AG04450 (cell line): ENCODE data around the gene C1orf53. TPM values are rescaled to one million over a fixed set of nuclear protein-coding genes. Genes with fewer than 3 reads are reported as not detected.

ENCODE experiments used
- CTCF ChIA-PET: fragments of 300-600, 350-600 bp; formaldehyde crosslinking; extraction: SDS; loops from one replicate; lab custom pipeline; 2022; ENCODE audit warnings: antibody characterized with exemption, inconsistent platforms; lab: Charles Lee
- POLR2A ChIA-PET: fragments of 350-600 bp; formaldehyde crosslinking; extraction: SDS; loops from one replicate; lab custom pipeline; 2021; ENCODE audit warnings: antibody characterized with exemption, inconsistent platforms; lab: Yijun Ruan, JAX
- DNase-seq: peaks from one replicate; pipeline ENCODE4 v3.0.0-alpha.2; 2011; ENCODE audit warnings: low read depth, low spot score
- H3K27ac ChIP-seq: one replicate; pipeline ENCODE4 v1.5.1; 2012; ENCODE audit warnings: low read depth, low read length, control low read depth
- H3K27me3 ChIP-seq: one replicate; pipeline ENCODE4 v1.6.0; 2012; ENCODE audit warnings: low read length; ENCODE audit not compliant: control insufficient read depth, insufficient read depth
- H3K4me3 ChIP-seq: 2 replicates; pipeline ENCODE4 v1.5.1; 2011; ENCODE audit warnings: mild to moderate bottlenecking, low read depth, low read length, control low read depth
- H3K9me3 ChIP-seq: 2 replicates; pipeline ENCODE4 v1.5.1; 2012; ENCODE audit warnings: low read length; ENCODE audit not compliant: control insufficient read depth, insufficient read depth
- polyA plus RNA-seq: library from polyadenylated mRNA; depleted of rRNA; stranded (reverse); fragments of >200 nt; gene quantifications from 2 replicates; pipeline ENCODE4 v1.2.3, GENCODE V29; 2011
- TF ChIP-seq, protein P1 (sequence below): IDR thresholded peaks from 2 replicates; pipeline ENCODE4 v1.5.1; 2011; ENCODE audit warnings: low read depth, low read length, control low read depth, inconsistent platforms

C1orf53 gene
- polyA plus RNA-seq, 1 experiment, result 6.2 TPM

DNA sequence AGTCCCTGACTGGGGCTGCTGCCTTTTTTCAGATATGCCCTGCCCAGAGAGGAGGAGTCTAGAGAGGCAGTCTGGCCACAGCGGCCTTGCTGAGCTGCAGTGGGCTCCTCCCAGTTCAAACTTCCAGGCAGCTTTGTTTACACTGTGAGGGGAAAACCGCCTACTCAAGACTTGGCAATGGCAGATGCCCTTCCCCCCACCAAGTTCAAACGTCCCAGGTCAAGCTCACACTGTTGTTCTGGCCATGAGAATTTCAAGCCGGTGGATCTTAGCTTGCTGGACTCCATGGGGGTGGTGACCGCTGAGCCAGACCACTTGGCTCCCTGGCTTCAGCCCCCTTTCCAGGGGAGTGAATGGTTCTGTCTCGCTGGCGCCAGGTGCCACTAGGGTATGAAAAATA lies 18.3 kb upstream of the C1orf53 start:
- TF ChIP-seq, protein P1, sequence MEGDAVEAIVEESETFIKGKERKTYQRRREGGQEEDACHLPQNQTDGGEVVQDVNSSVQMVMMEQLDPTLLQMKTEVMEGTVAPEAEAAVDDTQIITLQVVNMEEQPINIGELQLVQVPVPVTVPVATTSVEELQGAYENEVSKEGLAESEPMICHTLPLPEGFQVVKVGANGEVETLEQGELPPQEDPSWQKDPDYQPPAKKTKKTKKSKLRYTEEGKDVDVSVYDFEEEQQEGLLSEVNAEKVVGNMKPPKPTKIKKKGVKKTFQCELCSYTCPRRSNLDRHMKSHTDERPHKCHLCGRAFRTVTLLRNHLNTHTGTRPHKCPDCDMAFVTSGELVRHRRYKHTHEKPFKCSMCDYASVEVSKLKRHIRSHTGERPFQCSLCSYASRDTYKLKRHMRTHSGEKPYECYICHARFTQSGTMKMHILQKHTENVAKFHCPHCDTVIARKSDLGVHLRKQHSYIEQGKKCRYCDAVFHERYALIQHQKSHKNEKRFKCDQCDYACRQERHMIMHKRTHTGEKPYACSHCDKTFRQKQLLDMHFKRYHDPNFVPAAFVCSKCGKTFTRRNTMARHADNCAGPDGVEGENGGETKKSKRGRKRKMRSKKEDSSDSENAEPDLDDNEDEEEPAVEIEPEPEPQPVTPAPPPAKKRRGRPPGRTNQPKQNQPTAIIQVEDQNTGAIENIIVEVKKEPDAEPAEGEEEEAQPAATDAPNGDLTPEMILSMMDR, result no peak
- H3K4me3 ChIP-seq, result no peak overlapping the region
- ChIA-PET CTCF (interaction anchor here (0.6 kb wide), 1 partner anchor 187 kb away, joined by 3 read pairs; no protein-coding TSS in a partner anchor), POLR2A (no interaction called here)
- H3K27me3 ChIP-seq, result no peaks in the 10 kb centered on the region
- no peak for DNase-seq
- H3K9me3 ChIP-seq, result no peaks in the 10 kb centered on the region
- no peak overlapping the region for H3K27ac ChIP-seq

DNA sequence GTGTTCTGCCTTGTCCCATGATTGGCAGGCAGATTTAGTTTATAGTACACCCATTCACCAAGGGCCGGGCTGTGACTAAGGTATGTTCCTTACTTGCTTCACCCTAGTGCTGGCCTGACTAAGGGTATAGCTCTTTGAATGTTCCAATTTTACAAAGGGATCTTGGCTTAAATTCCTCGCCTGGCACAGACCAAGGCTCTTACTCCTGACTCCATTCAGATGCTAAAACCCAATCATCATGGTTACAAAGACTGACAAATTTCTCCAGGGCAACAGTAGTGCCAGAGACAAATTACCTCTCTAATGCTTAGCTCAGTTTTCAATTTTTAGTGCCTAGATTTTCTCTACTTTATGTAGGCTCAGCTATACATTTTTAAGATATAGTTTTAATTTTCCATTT lies 11.5 kb upstream of the C1orf53 start:
- H3K27ac ChIP-seq, result no peak overlapping the region
- ChIA-PET POLR2A (no interaction called here), CTCF (interaction anchor here (0.6 to 1.0 kb wide), 2 partner anchors 22 to 25 kb away, joined by 3 to 4 read pairs; no protein-coding TSS in a partner anchor)
- no peaks in the 10 kb centered on the region for H3K9me3 ChIP-seq
- peaks cover 2% of the 10 kb centered on the region for H3K27me3 ChIP-seq
- no peak overlapping the region for H3K4me3 ChIP-seq
- TF ChIP-seq, protein P1, result no peak
- DNase-seq, result no peak

DNA sequence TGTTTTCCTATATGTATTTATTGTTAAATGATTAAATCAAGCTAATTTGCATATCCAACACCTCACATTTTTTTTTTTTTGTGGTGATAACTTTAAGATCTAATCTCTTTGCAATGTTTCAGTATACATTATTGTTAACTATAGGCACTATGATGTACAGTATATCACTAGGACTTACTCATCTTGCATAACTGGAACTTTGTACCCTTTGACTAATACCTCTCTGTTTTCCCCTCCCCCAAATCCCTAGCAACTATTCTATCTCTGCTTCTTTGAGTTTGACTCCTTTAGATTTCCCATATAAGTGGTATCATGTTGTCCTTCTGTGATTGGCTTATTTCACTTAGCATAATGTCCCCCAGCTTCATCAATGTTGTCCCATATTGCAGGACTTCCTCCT lies 9.7 kb upstream of the C1orf53 start:
- CTCF ChIA-PET, result interaction anchor here (1.0 kb wide), 1 partner anchor 278 kb away, joined by 3 read pairs; no protein-coding TSS in a partner anchor
- POLR2A ChIA-PET, result no interaction called here
- TF ChIP-seq, protein P1, result no peak

DNA sequence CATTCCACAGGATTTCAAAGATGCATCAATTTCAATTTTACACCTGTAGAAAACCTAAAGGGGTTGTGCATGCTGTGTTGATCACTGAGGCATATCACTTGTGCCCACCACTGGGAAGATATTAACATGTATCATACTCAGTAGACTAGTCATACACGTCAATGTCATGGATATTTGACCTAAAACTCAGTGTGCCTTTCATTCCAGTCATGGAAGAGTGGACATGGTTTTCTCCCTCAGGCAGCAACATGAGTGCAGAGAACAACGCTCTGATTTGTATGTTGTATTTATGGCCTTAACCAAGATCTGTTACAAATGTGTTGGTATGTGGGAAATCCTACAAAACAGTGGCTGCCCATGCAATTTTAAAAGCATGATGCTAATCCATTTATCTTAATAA lies 6.1 kb upstream of the C1orf53 start:
- no peak for DNase-seq
- ChIA-PET POLR2A (no interaction called here), CTCF (no interaction called here)
- TF ChIP-seq, protein P1, result no peak
- Histone ChIP-seq H3K9me3 (no peaks in the 10 kb centered on the region), H3K27me3 (peaks cover 2% of the 10 kb centered on the region), H3K4me3 (no peak overlapping the region), H3K27ac (no peak overlapping the region)

More for the DNA sequence above, 9.7 kb upstream of the C1orf53 start:
- Histone ChIP-seq H3K4me3 (no peak overlapping the region), H3K9me3 (no peaks in the 10 kb centered on the region), H3K27me3 (peaks cover 2% of the 10 kb centered on the region), H3K27ac (no peak overlapping the region)
- DNase-seq, result no peak

DNA sequence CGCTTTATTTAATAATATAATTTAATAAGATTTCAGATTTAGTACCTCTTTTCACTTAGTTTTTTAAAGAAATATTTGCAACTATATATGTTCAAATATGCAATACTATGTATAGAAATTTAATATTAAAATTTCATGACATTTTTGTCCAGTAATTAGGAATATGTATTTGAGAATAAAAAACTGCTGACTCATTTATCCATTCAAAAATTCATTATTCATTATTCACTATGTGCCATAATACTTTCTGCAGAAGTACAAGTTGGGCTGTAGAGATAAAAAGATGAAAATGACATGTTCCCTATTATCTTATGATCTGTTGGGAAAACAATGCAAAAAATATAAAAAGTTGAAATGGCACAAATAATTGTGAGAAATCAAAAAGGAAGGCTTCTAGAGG lies 3.4 kb upstream of the C1orf53 start:
- TF ChIP-seq, protein P1, result no peak
- no peak overlapping the region for H3K27ac ChIP-seq
- no peak for DNase-seq
- H3K4me3 ChIP-seq, result no peak overlapping the region
- ChIA-PET POLR2A (no interaction called here), CTCF (interaction anchor here (1.3 to 1.4 kb wide), 2 partner anchors 30 to 283 kb away, joined by 5 to 6 read pairs; no protein-coding TSS in a partner anchor)
- H3K27me3 ChIP-seq, result peaks cover 2% of the 10 kb centered on the region
- no peaks in the 10 kb centered on the region for H3K9me3 ChIP-seq
